HG02943 (cell line): ENCODE measurements around the gene MROH9.

Experiments used
- ATAC-seq: cut with Tn5 transposase; IDR thresholded peaks from one replicate; pipeline ENCODE4 v1.9.1; 2021; ENCODE audit warnings: mild to moderate bottlenecking, low read depth, moderate library complexity; ENCODE audit not compliant: unreplicated experiment

The MROH9 gene

DNA sequence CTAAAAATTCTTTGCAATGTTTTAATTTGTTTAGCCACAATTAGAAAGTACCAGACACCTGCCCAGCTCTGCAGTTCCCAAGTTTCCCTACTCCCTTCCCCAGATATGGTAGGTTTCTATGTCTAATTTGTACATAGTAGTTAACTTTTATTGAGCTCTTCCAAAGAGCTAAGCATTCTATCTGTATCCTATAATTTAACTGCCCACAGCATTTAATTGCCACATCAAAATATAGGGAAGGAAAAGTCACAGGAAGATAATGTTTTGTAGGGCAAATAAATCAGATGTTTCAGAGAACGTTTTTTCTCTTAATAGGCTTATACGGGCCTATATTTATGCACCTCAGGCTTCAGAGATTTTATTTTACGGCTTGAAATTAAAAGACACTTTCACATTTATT is 139.7 kb downstream of the MROH9 start:
- ATAC-seq, result no peak

DNA sequence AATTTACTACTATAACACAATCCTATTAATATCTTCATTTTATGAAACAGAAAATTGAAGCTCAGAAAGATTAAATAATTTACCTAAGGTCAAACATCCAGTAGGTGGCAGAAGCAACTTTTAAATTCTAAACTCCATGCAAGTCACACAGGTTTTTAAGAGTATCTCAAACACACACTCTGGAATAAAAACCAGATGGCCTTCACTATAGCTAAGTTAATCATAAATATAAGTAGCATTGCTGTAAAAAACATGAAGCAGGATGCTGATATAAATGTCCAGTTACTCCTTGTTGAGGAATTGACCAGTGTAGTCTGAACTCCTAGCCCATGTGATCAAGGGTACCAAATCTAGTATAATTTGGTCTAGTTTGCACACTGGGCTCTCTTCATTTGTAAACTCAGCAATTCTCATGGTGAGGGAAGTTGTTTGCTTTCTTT is 146.0 kb downstream of the MROH9 start:
- ATAC-seq, result no peak

DNA sequence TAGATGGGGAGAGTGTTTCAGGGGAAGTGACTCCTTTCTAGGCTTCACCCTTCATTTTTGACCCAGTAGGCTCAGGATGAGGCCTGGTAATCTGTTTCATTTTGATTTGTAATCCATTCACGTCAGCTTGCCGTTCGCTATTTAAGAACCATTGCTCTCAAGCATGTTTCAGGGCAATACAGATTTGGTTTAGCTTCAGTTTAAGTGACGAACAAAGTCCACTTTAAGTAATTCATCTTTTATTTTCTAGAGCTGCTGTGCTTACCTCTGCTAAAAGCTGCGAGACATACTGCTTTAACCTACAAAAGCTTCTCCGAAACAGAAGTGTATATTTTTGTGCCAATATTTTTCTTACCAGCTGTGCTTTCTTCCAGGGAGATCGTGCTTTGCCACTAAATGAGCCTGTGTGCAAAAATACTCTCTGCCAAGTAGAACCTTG is 146.4 kb downstream of the MROH9 start:
- no peak for ATAC-seq

DNA sequence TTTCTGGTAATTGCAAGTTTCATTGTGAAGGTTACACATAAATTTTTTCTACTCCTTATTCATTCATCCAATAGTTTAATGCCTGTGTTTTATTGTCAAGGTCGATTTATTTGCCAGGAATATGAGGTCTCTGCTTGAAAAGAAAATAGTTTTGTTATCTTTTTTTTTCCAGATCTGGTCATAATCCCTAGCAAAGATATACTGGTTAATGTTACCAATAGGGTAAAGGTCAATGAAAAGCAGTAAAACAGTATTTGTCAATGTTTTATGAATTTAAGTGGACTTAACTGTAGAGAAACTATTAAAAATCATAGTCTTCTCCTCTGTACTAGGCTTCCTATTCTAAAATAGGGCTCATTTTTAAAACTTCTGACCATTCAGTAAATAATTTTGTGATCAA is 147.3 kb downstream of the MROH9 start:
- ATAC-seq, result no peak

DNA sequence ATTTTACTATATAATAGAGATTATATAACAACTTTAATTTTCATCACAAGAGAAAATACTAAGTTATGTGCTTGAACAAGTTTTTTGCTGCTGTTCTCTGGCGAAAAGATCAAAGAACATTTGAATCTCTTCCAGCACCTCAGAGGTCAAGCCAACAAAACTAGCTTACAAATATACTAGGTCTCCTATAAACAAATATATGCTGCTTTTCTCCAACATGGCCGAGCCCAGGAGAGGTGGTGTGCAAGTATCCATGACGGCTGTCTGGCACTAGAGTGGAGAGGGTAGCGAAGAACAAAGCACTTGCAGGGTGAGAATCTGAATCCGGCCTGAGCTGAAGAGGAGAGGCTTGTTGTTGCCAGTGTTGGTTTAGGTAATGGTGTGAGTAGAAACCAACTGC is 147.9 kb downstream of the MROH9 start:
- ATAC-seq, result no peak

DNA sequence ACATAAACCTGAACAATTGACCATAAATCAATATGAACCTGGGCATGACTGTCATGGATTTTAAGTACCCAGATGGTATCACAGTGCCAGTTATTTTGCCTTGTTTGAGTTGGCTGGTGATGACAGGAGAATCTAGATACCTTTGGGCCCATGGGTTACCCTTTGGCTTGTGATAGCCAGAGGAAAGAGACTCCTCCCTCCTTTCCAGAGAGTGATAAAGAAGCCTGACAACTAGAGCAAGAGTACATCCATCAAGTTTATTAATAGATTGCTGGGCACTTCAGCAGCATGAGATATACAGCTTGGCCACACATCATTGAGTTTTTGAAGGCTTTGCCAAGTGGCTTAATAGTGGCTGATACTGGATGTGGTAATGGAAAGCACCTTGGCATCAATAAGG is 148.8 kb downstream of the MROH9 start:
- no peak for ATAC-seq

DNA sequence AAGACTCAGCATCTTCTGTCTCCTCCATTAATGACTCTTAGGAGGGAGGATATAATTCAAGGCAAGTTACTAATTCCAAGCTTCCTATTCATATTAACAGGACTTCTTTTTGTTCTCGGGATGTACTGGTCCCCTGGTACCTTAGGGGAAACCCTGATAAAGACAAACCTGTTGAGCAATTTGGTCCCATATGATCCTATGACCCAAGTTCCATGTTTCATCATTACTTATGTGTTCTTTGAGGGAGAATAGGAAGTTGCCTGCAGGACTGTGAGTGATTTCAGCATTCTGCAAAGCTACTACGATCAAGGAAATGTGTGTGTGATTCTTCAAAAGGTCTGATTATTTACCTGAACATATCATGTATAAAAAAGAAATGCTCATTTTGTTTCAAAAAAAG is 149.5 kb downstream of the MROH9 start:
- no peak for ATAC-seq

DNA sequence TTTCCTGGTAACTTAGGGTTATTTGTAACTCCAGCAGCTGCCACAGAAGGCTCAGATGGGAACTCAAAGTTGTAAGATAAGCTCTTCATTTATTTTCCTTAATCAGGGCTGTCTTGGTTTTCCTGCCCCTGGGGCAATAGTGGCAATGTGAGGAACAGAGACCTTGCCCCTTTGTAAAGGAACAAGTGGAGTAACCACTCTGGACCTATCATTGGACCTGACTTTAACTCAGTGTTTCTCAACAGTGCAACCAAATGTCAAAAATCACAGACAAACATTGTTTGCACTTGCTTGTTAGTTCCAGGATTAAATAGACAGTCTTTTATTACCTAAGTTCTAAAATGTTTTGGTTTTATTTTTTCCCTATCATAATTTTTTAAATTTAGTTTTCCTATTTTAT is 152.6 kb downstream of the MROH9 start:
- ATAC-seq, result no peak

DNA sequence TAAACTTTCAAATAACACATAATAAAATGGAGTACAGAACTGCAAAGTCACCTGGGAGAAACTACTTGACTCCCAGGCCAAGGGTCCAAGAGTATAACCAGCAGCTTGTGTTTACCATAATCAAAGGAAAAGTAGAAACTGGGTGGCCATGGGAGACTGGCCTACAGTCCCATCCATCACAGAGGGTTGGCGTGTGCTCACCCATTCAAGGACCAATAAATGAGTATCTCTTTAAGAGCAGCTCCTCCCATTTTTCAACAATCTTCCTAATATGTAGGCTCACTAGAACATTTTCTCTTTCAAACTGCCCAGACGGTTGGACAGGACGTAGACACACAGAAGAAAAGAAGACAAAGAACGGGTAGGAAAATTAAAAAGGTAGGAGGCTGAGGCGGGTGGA is 155.3 kb downstream of the MROH9 start, which contains the start of gene FMO3:
Gene FMO3 (plus strand): TSS at position 302 of the 400 bp plus-strand sequence. CDS start 1,754 bp downstream, outside the sequence.
- no peak for ATAC-seq

DNA sequence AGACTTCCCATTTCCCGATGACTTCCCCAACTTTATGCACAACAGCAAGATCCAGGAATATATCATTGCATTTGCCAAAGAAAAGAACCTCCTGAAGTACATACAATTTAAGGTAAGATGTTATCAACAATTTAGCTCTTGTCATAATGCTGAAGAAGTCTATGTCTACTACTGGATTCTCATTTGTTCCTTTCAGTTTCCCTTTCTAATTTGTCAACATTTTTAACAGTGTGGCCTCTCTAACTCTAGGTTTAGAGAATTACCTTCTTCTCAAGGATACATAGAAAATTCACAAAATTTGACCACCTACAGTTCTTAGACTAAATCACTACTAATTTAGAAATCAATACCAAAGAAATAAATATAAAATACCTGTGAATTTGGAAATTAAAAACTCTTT is 168.5 kb downstream of the MROH9 start:
- ATAC-seq, result no peak

DNA sequence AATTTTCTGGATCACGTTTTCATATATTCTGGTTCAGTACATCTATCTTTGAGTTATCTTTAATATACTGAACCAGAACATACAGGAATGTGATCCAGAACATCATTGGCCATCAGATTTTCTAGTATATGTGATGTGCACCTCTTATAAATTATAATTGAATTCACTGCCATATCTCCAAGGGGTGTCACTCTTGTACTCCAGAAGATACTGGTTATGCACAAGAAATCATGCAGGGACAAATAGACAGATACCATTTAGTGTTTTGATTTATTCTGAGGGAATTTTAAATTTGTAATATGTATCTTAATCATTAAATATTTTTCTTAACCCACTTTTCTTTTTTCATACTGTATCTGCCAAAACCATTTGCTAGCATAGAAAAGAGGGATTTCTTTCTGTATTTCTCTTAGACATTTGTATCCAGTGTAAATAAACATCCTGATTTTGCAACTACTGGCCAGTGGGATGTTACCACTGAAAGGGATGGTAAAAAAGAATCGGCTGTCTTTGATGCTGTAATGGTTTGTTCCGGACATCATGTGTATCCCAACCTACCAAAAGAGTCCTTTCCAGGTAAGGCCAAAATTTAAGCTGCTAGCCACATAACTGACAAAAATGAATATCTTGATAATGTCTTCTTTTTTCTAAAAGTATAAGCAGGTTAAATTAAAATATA is 172.1 kb downstream of the MROH9 start:
- ATAC-seq, result no peak

DNA sequence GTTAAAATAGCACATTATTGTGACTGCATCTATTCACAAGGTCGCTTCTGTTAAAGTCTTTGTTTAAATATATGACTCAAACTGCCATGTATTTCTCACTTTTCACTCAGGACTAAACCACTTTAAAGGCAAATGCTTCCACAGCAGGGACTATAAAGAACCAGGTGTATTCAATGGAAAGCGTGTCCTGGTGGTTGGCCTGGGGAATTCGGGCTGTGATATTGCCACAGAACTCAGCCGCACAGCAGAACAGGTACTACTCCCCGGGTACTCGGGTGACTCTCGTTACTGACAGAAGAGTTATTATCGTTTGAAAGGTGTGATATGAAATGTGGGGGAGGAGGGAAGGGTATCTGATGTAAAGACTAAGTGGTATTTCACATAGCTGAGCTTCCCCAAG is 172.6 kb downstream of the MROH9 start:
- ATAC-seq, result no peak

DNA sequence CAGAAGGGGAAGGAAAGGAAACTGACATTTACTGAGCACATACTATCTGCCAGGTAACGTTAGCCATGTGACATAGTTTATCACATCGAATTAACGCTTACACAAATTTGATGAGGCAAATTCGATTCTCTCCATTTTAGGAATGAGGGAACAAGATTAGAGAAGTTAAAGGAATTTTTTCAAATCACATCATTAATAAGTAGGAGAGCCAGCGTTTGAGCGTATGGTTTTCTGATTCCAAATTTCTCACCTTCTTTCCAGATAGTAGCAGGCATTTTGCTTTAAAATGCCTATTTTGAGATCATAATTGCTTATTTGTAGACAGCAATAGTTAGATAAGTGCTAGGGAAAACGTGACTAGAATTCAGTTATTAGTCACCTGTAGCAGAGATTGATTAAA is 174.6 kb downstream of the MROH9 start:
- no peak for ATAC-seq

DNA sequence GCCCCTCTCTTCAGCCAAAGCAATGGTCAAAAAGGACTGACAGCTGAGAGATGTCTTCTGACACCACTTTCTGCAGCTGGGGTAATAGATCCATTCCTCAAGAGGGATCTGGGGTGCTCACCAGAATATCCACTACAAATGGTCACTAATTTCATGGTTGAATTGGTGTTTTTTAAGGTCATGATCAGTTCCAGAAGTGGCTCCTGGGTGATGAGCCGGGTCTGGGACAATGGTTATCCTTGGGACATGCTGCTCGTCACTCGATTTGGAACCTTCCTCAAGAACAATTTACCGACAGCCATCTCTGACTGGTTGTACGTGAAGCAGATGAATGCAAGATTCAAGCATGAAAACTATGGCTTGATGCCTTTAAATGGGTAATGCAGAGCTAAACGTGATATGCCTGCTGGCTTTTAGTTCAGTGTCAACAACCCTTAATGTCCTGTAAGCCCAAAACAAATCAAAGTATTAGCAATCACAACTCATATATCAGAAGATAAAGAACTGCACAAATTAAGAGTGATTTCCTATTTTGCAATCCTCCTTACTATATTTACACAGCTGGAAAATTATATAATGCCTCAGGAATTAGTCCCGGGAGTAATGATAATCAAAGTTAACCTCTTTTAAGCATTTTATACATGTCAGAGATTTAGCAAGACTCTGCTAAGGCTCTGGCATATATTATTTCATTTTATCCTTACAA is 175.4 kb downstream of the MROH9 start:
- ATAC-seq, result no peak

DNA sequence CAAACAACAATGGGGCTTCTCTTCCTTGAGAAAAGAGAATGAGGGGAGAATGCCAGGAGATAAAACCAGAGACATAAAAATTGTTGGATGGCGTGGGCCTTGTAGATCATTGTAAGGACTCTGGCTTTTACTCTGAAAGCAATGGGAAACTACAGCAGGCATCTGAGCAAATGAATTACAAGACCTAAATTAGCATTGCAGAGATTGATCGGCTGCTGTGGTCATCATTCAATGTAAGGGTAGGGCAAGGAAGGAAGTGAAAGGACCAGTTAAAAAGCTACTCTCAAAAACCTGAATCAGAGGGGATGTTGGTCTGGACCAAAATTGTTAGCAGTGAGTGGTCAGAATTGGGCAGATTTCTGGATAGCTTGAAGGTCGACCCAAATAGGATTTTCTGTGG is 176.8 kb downstream of the MROH9 start:
- no peak for ATAC-seq

DNA sequence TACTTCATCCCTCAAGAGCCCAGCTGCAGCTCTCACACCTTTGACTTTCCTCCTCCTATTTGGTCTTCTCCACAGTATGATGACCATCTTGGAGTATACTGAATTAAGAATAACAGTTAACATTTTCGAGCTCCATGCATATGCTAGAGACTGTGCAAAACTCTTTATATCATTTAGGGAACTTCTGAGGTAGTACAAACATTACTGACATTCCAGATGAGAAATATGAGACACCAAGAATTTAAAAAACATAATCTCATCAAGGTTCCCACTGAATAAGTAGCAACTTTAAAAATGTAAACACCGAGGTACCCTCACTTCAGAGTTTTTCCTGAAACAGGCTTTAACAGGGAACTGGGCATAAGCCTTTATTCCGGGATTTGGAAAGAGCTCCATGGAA is 178.0 kb downstream of the MROH9 start:
- no peak for ATAC-seq
